ENCODE measurements around the gene ARHGAP6.

The ARHGAP6 gene

GRCh38 chrX:11421805-11422524 lies 243.8 kb downstream of the ARHGAP6 start:
- TF ChIP-seq REST (IDR thresholded peaks at IDR 0.05; ENCODE audit: low read depth) (no peak), NFIC (IDR thresholded peaks at IDR 0.05) (no peak), ZBTB7A (IDR thresholded peaks at IDR 0.05; ENCODE audit: low read depth) (no peak), FOXM1 (IDR thresholded peaks at IDR 0.05; ENCODE audit: borderline replicate concordance, low read depth) (no peak), TCF12 (IDR thresholded peaks at IDR 0.05; ENCODE audit: low read depth) (no peak), EGR1 (IDR thresholded peaks at IDR 0.05) (no peak), MAX (IDR thresholded peaks at IDR 0.05) (no peak), RAD21 (IDR thresholded peaks at IDR 0.05; ENCODE audit: low read depth) (no peak), CREB1 (IDR thresholded peaks at IDR 0.05; ENCODE audit: low read depth) (no peak)
- TF ChIP-seq, protein P1, sequence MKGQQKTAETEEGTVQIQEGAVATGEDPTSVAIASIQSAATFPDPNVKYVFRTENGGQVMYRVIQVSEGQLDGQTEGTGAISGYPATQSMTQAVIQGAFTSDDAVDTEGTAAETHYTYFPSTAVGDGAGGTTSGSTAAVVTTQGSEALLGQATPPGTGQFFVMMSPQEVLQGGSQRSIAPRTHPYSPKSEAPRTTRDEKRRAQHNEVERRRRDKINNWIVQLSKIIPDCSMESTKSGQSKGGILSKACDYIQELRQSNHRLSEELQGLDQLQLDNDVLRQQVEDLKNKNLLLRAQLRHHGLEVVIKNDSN (IDR thresholded peaks at IDR 0.05), result no peak

GRCh38 chrX:11420851-11421250 lies 244.9 kb downstream of the ARHGAP6 start:
- TF ChIP-seq EP300 (IDR thresholded peaks at IDR 0.05; ENCODE audit: borderline replicate concordance) (no peak), TCF12 (IDR thresholded peaks at IDR 0.05; ENCODE audit: low read depth) (no peak), FOXM1 (IDR thresholded peaks at IDR 0.05; ENCODE audit: borderline replicate concordance, low read depth) (no peak), REST (IDR thresholded peaks at IDR 0.05; ENCODE audit: low read depth) (no peak), TEAD4 (IDR thresholded peaks at IDR 0.05) (no peak), TAF1 (IDR thresholded peaks at IDR 0.05; ENCODE audit: low read depth) (no peak), CREB1 (IDR thresholded peaks at IDR 0.05; ENCODE audit: low read depth) (no peak), YY1 (IDR thresholded peaks at IDR 0.05; ENCODE audit: low read depth) (no peak), EGR1 (IDR thresholded peaks at IDR 0.05) (no peak), MAX (IDR thresholded peaks at IDR 0.05) (no peak), ZBTB7A (IDR thresholded peaks at IDR 0.05; ENCODE audit: low read depth) (no peak), RAD21 (IDR thresholded peaks at IDR 0.05; ENCODE audit: low read depth) (no peak), NFIC (IDR thresholded peaks at IDR 0.05) (no peak), CEBPB (IDR thresholded peaks at IDR 0.05) (no peak)
- TF ChIP-seq, protein P1 (IDR thresholded peaks at IDR 0.05), result no peak

- TF ChIP-seq TCF12 (IDR thresholded peaks at IDR 0.05; ENCODE audit: low read depth), result no peak
- TF ChIP-seq FOXM1 (IDR thresholded peaks at IDR 0.05; ENCODE audit: borderline replicate concordance, low read depth), result no peak
- no peak for TF ChIP-seq EP300 (IDR thresholded peaks at IDR 0.05; ENCODE audit: borderline replicate concordance)
- TF ChIP-seq ZBTB7A (IDR thresholded peaks at IDR 0.05; ENCODE audit: low read depth), result no peak
- TF ChIP-seq TAF1 (IDR thresholded peaks at IDR 0.05; ENCODE audit: low read depth), result no peak
- TF ChIP-seq NFIC (IDR thresholded peaks at IDR 0.05), result no peak
- TF ChIP-seq, protein P1 (IDR thresholded peaks at IDR 0.05), result no peak
- no peak for TF ChIP-seq CREB1 (IDR thresholded peaks at IDR 0.05; ENCODE audit: low read depth)
- TF ChIP-seq RAD21 (IDR thresholded peaks at IDR 0.05; ENCODE audit: low read depth), result no peak
- TF ChIP-seq MAX (IDR thresholded peaks at IDR 0.05), result no peak
- TF ChIP-seq TEAD4 (IDR thresholded peaks at IDR 0.05), result no peak
- TF ChIP-seq CEBPB (IDR thresholded peaks at IDR 0.05), result no peak
- no peak for TF ChIP-seq YY1 (IDR thresholded peaks at IDR 0.05; ENCODE audit: low read depth)
- no peak for TF ChIP-seq REST (IDR thresholded peaks at IDR 0.05; ENCODE audit: low read depth)
- TF ChIP-seq EGR1 (IDR thresholded peaks at IDR 0.05), result no peak
These were observed 246.6 kb downstream of the ARHGAP6 start for GRCh38 chrX:11419102-11419501.
